ENCODE results near the gene UPP1. TPM values are rescaled to one million over a fixed set of nuclear protein-coding genes. Genes with fewer than 3 reads are reported as not detected.

Gene UPP1
- total RNA-seq, 1 donor from 2014 or later: 27.9 TPM

GRCh38 chr7:48084727-48085432 lies 4.2 kb upstream of the UPP1 start:
- intact Hi-C loops (cut with DNase I): loop anchor here (5.0 kb wide), 2 partner anchors 48 to 93 kb away; partner anchors contain the start of gene C7orf57
- DNase-seq (ENCODE audit: low spot score): no peak

- DNase-seq (ENCODE audit: low spot score): no peak
- intact Hi-C loops (cut with DNase I): loop anchor here (5.0 kb wide), 2 partner anchors 48 to 93 kb away; partner anchors contain the start of gene C7orf57
Observed at GRCh38 chr7:48085433-48085791, 3.7 kb upstream of the UPP1 start.

GRCh38 chr7:48085942-48086341 lies 3.1 kb upstream of the UPP1 start:
- no peak for DNase-seq (ENCODE audit: low spot score)
- intact Hi-C loops (cut with DNase I): loop anchor here (5.0 kb wide), 2 partner anchors 49 to 94 kb away; partner anchors contain the start of gene C7orf57

- DNase-seq (ENCODE audit: low spot score): no peak
- intact Hi-C loops (cut with DNase I): loop anchor here (5.0 kb wide), 2 partner anchors 50 to 95 kb away; partner anchors contain the start of gene C7orf57
Observed at GRCh38 chr7:48087349-48087748, 1.7 kb upstream of the UPP1 start.

- peak; percentile 96 for DNase-seq (ENCODE audit: low spot score)
- intact Hi-C loops (cut with DNase I): loop anchor here (5.0 kb wide), 2 partner anchors 51 to 96 kb away; partner anchors contain the start of gene C7orf57
Observed at GRCh38 chr7:48088559-48089045, 463 bp upstream of the UPP1 start.

- intact Hi-C loops (cut with DNase I): no loop called here
- no peak for DNase-seq (ENCODE audit: low spot score)
Observed at GRCh38 chr7:48090095-48090805, 1.2 kb downstream of the UPP1 start.

- no peak for DNase-seq (ENCODE audit: low spot score)
- intact Hi-C loops (cut with DNase I): no loop called here
Observed at GRCh38 chr7:48091506-48092433, 2.7 kb downstream of the UPP1 start.

- no peak for DNase-seq (ENCODE audit: low spot score)
- intact Hi-C loops (cut with DNase I): no loop called here
Observed at GRCh38 chr7:48094861-48095293, 5.8 kb downstream of the UPP1 start.

GRCh38 chr7:48096273-48096672 lies 7.2 kb downstream of the UPP1 start:
- intact Hi-C loops (cut with DNase I): no loop called here

GRCh38 chr7:48097521-48098231 lies 8.6 kb downstream of the UPP1 start:
- DNase-seq (ENCODE audit: low spot score): no peak
- intact Hi-C loops (cut with DNase I): no loop called here

More at GRCh38 chr7:48096273-48096672, 7.2 kb downstream of the UPP1 start:
- peak; percentile 86 for DNase-seq (ENCODE audit: low spot score)

GRCh38 chr7:48098846-48099245 lies 9.8 kb downstream of the UPP1 start:
- intact Hi-C loops (cut with DNase I): no loop called here

GRCh38 chr7:48099781-48100180 lies 10.7 kb downstream of the UPP1 start:
- DNase-seq (ENCODE audit: low spot score): no peak
- intact Hi-C loops (cut with DNase I): no loop called here

More at GRCh38 chr7:48098846-48099245, 9.8 kb downstream of the UPP1 start:
- DNase-seq (ENCODE audit: low spot score): no peak

- DNase-seq (ENCODE audit: low spot score): no peak
- intact Hi-C loops (cut with DNase I): no loop called here
Observed at GRCh38 chr7:48101352-48101751, 12.3 kb downstream of the UPP1 start.

- intact Hi-C loops (cut with DNase I): no loop called here
- DNase-seq (ENCODE audit: low spot score): no peak
Observed at GRCh38 chr7:48101968-48102367, 12.9 kb downstream of the UPP1 start.

- intact Hi-C loops (cut with DNase I): no loop called here
- DNase-seq (ENCODE audit: low spot score): no peak
Observed at GRCh38 chr7:48102530-48102929, 13.5 kb downstream of the UPP1 start.

GRCh38 chr7:48105045-48105444 lies 16.0 kb downstream of the UPP1 start:
- no peak for DNase-seq (ENCODE audit: low spot score)
- intact Hi-C loops (cut with DNase I): no loop called here

- intact Hi-C loops (cut with DNase I): no loop called here
- DNase-seq (ENCODE audit: low spot score): no peak
Observed at GRCh38 chr7:48106906-48107659, 18.0 kb downstream of the UPP1 start.

- DNase-seq (ENCODE audit: low spot score): no peak
- intact Hi-C loops (cut with DNase I): loop anchor here (2.0 kb wide), 1 partner anchor 163 kb away; no protein-coding TSS in a partner anchor
Observed at GRCh38 chr7:48107926-48108472, 18.9 kb downstream of the UPP1 start.
